DND-41 (cell line): ENCODE results near the gene PEX14.

ENCODE experiments used
- CTCF ChIP-seq: IDR thresholded peaks from 2 replicates; pipeline ENCODE4 v1.5.1; 2012; ENCODE audit warnings: borderline replicate concordance, low read length, moderate library complexity, mild to moderate bottlenecking; ENCODE audit not compliant: poor library complexity, severe bottlenecking; ENCODE audit errors: extremely low read depth
- EZH2 ChIP-seq: IDR thresholded peaks from 3 replicates; pipeline ENCODE4 v1.6.1; 2012; ENCODE audit warnings: borderline replicate concordance, low read depth, mild to moderate bottlenecking, moderate library complexity, low read length, inconsistent platforms; ENCODE audit not compliant: severe bottlenecking

- TF ChIP-seq CTCF (no peak), EZH2 (no peak)
Observed at GRCh38 chr1:10639775-10640578, 165.2 kb downstream of the PEX14 start.
